GOT3 (cell line): ENCODE data around the gene GPR137.
A peak's percentile ranks its signal among the peaks of the same experiment; 100 is the strongest.
"Not testable (repeated sequence)": the region's sequence is repeated elsewhere in the genome, so short reads cannot be mapped to it uniquely, and the experiment has no call there.

Source experiments
- DNase-seq: peaks from one replicate; lab custom pipeline; 2025; ENCODE audit warnings: mixed read lengths; lab: John Stamatoyannopoulos, UW

GPR137 gene

DNA sequence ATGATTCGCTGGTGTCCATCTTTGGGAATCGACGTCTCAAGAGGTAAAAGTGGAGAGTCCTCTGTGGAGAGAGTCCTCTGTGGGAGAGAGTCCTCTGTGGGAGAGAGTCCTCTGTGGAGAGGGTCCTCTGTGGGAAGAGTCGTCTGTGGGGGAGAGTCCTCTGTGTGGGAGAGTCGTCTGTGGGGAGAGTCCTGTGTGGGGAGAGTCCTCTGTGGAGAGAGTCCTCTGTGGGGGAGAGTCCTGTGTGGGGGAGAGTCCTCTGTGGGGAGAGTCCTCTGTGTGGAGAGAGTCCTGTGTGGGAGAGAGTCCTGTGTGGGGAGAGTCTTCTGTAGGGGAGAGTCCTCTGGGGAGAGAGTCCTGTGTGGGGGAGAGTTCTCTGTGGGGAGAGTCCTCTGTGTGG lies 35.4 kb downstream of the GPR137 start:
- no peak for DNase-seq

- DNase-seq = no peak
These were observed 35.9 kb downstream of the GPR137 start for GRCh38 chr11:64321533-64321932.

DNA sequence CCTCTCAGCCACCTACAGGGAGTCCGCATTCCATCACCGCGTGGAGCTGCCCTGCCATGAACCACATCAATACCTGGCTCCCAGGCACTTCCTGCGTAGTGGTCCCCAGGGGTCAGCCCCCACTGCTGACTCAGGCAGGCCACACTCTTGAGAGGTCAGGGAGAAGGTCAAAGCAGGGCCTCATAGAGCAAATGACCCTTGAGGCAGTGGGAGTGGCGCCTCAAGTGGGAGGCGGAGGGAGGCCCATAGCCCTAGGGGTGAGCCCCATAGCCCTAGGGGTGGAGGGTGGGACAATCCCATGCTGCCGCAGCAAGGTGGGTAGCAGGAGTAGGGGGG lies 37.2 kb downstream of the GPR137 start:
- DNase-seq = no peak

- no peak for DNase-seq
These were observed 37.7 kb downstream of the GPR137 start for GRCh38 chr11:64323373-64323772.

- not testable (repeated sequence) for DNase-seq
These were observed 38.3 kb downstream of the GPR137 start for GRCh38 chr11:64323984-64324383.

DNA sequence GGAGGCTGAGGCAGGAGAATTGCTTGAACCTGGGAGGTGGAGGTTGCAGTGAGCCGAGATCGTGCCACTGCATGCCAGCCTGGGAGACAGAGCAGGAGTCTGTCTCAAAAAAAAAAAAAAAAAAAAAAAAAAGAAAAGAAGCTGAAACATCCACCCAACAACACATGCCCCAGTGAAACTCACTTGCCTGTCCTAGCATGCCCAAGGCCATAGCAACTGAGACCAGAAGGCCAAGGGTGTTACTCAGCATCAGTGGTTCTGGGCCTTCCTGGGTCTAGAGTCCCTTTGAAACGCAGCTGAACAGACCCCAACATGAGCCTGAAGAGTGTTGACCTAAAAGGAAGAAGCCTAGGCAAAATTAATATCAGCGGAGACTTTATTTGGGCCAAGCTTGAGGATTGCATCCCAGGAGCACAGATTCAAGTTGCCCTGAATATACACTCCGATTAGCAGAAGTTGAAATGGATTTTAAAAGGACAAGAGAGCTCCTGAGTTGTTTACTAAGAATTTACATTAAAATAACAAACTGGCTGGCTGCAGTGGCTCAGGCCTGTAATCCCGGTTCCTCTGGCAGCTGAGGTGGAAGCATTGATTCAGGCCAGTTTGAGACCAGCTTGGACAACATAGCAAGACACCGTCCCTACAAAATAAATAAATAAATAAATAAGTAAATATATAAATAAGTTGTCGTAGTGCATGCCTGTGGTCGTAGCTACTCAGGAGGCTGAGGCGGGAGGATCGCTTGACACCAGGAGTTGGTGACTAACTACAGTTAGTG lies 39.2 kb downstream of the GPR137 start:
- no peak for DNase-seq

- no peak for DNase-seq
These were observed 41.7 kb downstream of the GPR137 start for GRCh38 chr11:64327375-64327774.

GRCh38 chr11:64327993-64328392 lies 42.3 kb downstream of the GPR137 start:
- no peak for DNase-seq

DNA sequence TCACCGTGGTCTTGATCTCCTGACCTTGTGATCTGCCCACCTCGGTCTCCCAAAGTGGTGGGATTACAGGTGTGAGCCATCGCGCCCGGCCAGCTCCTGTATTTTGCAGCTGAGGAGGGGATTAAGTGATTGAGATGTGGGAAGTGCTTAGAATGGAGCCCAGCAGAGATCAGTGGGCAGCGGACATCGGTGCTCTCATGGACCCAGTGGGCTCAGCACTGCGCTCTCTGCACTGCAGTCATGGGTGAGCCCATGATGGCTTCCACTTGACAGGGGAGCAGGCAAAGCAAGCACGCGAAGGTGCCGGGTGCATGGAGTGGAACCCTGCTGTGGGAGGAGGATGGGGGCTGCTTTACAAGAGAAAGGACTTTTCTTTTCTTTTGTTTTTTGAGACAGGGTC lies 45.2 kb downstream of the GPR137 start:
- DNase-seq = no peak

DNA sequence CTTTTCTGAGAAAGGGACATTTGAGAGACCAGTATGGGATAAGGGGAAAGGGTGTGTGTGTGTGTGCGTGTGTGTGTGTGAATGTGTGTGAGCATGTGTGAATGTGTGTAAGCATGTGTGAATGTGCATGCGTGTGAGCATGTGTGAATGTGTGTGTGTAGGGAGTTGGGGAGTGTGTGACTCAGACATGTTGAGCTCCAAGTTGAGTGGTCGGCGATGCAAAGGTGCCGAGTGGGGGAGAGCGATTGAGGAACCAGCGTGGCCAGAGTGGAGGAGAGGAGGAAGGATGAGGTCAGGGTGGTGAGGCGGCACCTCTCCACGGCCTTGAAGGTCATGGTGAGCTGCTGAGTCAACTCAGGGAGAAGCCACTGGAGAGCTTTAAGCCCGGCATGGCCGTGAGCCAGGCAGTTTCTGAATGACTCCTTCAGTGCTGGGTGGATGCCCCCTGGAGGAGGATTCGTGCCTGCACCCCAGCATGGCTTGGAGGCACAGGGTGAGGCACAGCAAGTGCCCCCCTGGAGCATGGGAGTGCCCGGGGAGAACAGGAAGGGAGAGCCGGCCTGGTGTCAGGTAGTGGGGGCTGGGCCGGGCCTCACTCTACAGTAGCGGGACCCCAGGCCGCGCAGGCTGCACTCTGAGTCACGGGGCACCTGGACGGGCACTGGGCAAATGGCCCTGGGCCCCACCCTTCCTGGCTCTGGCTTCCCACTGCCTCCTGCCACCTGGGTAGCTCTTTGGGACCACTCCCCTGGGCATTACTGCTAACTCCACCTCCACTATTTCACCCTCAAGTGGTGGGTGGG lies 46.1 kb downstream of the GPR137 start:
- DNase-seq = peak; percentile 64

GRCh38 chr11:64333556-64333955 lies 47.9 kb downstream of the GPR137 start:
- DNase-seq = no peak

DNA sequence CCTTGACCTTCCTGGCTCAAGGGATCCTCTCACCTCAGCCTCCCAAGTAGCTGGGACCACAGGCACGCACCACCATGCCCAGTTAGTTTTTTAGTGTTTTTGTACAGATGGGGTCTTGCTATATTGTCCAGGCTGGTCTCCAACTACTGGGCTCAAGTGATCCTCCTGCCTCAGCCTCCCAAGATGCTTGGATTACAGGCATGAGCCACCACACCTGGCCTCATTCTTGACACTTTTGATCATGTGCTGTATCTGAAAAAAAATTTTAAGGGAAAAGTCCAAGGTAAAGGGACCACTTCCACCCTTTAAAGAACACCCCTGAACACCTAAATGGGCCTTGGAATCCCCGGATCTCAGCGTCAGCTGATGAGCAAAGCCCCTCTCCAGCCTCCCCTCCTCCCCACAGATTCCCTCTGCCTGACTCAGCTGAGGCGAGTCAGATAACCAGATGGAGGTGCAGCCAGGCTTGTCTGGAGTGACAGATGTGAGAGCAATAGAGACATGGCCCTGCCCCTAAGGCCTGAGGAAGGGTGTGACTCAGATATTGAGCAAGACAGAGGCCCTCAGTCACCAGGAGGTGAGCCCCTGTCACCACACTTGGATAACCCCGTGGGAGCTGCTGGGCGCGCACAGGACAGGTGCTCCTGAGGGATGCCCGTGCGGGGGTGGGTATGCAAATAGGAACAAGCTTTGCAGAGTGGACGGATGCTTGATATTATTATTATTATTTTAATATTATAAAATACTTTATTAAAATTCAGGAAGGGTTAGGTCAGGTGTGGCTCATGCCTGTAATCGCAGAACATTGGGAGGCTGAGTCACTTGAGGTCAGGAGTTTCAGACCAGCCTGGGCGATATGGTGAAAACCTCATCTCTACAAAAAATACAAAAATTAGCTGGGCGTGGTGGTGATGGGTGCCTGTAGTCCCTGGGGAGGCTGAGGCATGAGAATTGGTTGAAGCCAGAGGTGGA lies 49.4 kb downstream of the GPR137 start:
- DNase-seq = peak; percentile 32

DNA sequence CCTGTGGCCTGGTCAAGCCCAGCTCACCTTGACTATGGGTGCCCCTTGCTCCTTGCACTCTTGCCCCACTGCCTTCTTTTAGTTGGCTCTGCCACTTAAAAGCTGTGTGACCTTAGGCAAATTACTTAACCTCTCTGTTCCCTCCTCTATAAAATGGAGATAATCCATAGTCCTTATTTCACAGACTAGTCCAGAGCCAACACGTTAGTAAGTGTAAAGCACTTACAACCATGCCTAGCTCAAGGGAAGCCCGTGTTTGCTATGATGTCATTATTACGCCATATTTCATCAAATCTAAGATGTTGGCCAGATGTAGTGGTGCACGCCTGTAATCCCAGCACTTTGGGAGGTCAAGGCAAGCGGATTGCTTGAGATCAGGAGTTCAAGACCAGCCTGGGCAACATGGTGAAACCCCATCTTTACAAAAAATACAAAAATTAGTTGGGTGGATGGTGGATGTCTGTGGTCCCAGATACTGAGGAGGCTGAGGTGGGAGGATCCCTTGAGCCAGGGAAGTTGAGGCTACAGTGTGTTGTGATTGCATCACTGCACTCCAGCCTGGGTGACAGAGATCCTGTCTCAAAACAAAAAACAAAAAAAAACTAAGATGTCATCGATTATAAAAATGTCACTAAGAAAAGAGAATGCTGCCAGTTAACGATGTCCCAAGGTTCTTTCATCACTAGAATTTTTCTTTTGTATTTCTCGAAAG lies 52.0 kb downstream of the GPR137 start:
- DNase-seq = no peak

- DNase-seq = no peak
These were observed 53.1 kb downstream of the GPR137 start for GRCh38 chr11:64338716-64339115.
